ENCODE data around the gene KRT80. TPM values are rescaled to one million over a fixed set of nuclear protein-coding genes. Genes with fewer than 3 reads are reported as not detected.

The KRT80 gene
- total and polyA plus RNA-seq, 2 experiments from 2014 or later, result not detected

DNA sequence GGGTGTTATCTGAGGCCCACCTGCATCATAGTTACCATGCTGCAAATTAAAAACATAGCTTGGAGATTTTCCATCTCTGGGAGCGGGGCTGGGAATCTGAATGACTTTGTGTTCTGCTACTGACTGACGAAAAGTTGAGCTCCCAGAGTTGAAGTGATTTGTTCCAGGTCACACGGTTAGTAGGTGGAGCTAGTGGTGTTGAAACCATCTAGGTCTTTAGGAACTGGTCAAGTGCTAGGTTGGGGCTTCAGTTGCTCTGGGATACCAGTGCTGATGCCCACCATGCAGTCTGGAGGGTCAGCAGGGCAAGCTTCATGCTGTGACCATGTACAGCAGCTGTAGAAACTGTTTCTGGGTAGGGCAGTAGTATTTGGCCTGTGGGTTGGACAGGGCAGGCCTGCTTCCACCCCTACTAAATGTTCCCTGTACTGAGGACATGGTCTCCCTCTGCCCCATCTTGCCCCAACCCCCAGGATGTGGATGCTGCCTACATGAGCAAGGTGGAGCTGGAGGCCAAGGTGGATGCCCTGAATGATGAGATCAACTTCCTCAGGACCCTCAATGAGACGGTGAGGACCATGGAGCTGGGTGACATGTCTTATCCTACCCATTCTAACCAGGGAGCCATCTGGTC is 46.5 kb upstream of the KRT80 start:
- Histone ChIP-seq H3K27ac (ENCODE audit: low read depth) (peak overlapping the region; percentile 30; the same call in 1 of the 2 replicates), H3K4me3 (no peak overlapping the region), H3K4me2 (peak overlapping the region; percentile 69), H3K4me1 (ENCODE audit: insufficient read depth) (peaks cover 24% of the 10 kb centered on the region), H3K27me3 (ENCODE audit: insufficient read depth) (peaks cover 15% of the 10 kb centered on the region), H4K20me1 (replicated peaks; ENCODE audit: insufficient read depth) (no peaks in the 10 kb centered on the region), H2AFZ (no peak overlapping the region), H3K36me3 (ENCODE audit: insufficient read depth) (no peaks in the 10 kb centered on the region), H3F3A (replicated peaks; ENCODE audit: low read depth) (no peaks in the 10 kb centered on the region), H3K9me2 (ENCODE audit: insufficient read depth) (0 out of 2 replicates have a peak, but pooled peaks cover 5% of the 10 kb centered on the region), H3K79me2 (replicated peaks; ENCODE audit: insufficient read depth) (no peaks in the 10 kb centered on the region)
- Mint-ChIP-seq H3K4me1 (peaks cover 35% of the 10 kb centered on the region), H3K27ac (no peak overlapping the region), H3K9me3 (no peaks in the 10 kb centered on the region), H3K36me3 (ENCODE audit: low read depth) (peaks cover 11% of the 10 kb centered on the region), H3K27me3 (ENCODE audit: insufficient read depth, low read depth, poor library complexity) (peaks cover 26% of the 10 kb centered on the region), H3K4me3 (no peak overlapping the region)
- no peak for DNase-seq (ENCODE audit: low spot score)
- no peak for TF ChIP-seq CREB1 (CRISPR knock-in tag; IDR thresholded peaks at IDR 0.05; ENCODE audit: low read depth)
- TF ChIP-seq, protein P1, sequence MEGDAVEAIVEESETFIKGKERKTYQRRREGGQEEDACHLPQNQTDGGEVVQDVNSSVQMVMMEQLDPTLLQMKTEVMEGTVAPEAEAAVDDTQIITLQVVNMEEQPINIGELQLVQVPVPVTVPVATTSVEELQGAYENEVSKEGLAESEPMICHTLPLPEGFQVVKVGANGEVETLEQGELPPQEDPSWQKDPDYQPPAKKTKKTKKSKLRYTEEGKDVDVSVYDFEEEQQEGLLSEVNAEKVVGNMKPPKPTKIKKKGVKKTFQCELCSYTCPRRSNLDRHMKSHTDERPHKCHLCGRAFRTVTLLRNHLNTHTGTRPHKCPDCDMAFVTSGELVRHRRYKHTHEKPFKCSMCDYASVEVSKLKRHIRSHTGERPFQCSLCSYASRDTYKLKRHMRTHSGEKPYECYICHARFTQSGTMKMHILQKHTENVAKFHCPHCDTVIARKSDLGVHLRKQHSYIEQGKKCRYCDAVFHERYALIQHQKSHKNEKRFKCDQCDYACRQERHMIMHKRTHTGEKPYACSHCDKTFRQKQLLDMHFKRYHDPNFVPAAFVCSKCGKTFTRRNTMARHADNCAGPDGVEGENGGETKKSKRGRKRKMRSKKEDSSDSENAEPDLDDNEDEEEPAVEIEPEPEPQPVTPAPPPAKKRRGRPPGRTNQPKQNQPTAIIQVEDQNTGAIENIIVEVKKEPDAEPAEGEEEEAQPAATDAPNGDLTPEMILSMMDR (conservative IDR thresholded peaks at IDR 0.05; ENCODE audit: low read depth in 2 of 2), result no peak
- no peak for TF ChIP-seq ZNF331 (CRISPR knock-in tag; IDR thresholded peaks at IDR 0.05; ENCODE audit: low read depth)
- TF ChIP-seq EZH2 (IDR thresholded peaks at IDR 0.05; ENCODE audit: low read depth, unreplicated experiment), result no peak
- TF ChIP-seq ZNF114 (CRISPR knock-in tag; IDR thresholded peaks at IDR 0.05), result no peak
- no peak for TF ChIP-seq REST (IDR thresholded peaks at IDR 0.05; ENCODE audit: unreplicated experiment)
- TF ChIP-seq ETS1 (IDR thresholded peaks at IDR 0.05), result no peak
- TF ChIP-seq, protein P2, sequence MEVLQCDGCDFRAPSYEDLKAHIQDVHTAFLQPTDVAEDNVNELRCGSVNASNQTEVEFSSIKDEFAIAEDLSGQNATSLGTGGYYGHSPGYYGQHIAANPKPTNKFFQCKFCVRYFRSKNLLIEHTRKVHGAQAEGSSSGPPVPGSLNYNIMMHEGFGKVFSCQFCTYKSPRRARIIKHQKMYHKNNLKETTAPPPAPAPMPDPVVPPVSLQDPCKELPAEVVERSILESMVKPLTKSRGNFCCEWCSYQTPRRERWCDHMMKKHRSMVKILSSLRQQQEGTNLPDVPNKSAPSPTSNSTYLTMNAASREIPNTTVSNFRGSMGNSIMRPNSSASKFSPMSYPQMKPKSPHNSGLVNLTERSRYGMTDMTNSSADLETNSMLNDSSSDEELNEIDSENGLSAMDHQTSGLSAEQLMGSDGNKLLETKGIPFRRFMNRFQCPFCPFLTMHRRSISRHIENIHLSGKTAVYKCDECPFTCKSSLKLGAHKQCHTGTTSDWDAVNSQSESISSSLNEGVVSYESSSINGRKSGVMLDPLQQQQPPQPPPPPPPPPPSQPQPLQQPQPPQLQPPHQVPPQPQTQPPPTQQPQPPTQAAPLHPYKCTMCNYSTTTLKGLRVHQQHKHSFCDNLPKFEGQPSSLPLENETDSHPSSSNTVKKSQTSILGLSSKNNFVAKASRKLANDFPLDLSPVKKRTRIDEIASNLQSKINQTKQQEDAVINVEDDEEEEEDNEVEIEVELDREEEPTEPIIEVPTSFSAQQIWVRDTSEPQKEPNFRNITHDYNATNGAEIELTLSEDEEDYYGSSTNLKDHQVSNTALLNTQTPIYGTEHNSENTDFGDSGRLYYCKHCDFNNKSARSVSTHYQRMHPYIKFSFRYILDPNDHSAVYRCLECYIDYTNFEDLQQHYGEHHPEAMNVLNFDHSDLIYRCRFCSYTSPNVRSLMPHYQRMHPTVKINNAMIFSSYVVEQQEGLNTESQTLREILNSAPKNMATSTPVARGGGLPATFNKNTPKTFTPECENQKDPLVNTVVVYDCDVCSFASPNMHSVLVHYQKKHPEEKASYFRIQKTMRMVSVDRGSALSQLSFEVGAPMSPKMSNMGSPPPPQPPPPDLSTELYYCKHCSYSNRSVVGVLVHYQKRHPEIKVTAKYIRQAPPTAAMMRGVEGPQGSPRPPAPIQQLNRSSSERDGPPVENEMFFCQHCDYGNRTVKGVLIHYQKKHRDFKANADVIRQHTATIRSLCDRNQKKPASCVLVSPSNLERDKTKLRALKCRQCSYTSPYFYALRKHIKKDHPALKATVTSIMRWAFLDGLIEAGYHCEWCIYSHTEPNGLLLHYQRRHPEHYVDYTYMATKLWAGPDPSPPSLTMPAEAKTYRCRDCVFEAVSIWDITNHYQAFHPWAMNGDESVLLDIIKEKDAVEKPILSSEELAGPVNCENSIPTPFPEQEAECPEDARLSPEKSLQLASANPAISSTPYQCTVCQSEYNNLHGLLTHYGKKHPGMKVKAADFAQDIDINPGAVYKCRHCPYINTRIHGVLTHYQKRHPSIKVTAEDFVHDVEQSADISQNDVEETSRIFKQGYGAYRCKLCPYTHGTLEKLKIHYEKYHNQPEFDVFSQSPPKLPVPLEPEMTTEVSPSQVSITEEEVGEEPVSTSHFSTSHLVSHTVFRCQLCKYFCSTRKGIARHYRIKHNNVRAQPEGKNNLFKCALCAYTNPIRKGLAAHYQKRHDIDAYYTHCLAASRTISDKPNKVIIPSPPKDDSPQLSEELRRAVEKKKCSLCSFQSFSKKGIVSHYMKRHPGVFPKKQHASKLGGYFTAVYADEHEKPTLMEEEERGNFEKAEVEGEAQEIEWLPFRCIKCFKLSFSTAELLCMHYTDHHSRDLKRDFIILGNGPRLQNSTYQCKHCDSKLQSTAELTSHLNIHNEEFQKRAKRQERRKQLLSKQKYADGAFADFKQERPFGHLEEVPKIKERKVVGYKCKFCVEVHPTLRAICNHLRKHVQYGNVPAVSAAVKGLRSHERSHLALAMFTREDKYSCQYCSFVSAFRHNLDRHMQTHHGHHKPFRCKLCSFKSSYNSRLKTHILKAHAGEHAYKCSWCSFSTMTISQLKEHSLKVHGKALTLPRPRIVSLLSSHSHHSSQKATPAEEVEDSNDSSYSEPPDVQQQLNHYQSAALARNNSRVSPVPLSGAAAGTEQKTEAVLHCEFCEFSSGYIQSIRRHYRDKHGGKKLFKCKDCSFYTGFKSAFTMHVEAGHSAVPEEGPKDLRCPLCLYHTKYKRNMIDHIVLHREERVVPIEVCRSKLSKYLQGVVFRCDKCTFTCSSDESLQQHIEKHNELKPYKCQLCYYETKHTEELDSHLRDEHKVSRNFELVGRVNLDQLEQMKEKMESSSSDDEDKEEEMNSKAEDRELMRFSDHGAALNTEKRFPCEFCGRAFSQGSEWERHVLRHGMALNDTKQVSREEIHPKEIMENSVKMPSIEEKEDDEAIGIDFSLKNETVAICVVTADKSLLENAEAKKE (CRISPR knock-in tag; IDR thresholded peaks at IDR 0.05), result no peak
- no peak for TF ChIP-seq STAT1 (IDR thresholded peaks at IDR 0.05; ENCODE audit: unreplicated experiment)
- no peak for TF ChIP-seq JUNB (IDR thresholded peaks at IDR 0.05; ENCODE audit: unreplicated experiment)
- no peak for TF ChIP-seq EZH2phosphoT487 (IDR thresholded peaks at IDR 0.05; ENCODE audit: unreplicated experiment)
- no peak for TF ChIP-seq NANOG (IDR thresholded peaks at IDR 0.05; ENCODE audit: borderline replicate concordance)
- no peak for TF ChIP-seq POLR2AphosphoS5 (IDR thresholded peaks at IDR 0.05; ENCODE audit: low read depth)
- ATAC-seq, result no peak

Measured in GM23338 (cell line).